K562 (cell line): Measurements from ENCODE around the gene DCAF15. TPM values are rescaled to one million over a fixed set of nuclear protein-coding genes. Genes with fewer than 3 reads are reported as not detected.

Experiments used
- ATAC-seq: fragments of 200-7000 bp; cut with Tn5 transposase; 3 replicates; pipeline ENCODE4 v1.9.1; 2020; ENCODE audit warnings: moderate library complexity
- BruUV-seq: library from RNA; stranded (reverse); fragments of 400-500 nt; replicated peaks from 2 replicates; lab custom pipeline; 2021; lab: Mats Ljungman, UMichigan
- CTCF ChIA-PET: fragments of 300-600 bp; formaldehyde crosslinking; extraction: SDS; loops from one replicate; lab custom pipeline; 2021; ENCODE audit warnings: low intra/inter-chr PET ratio; lab: Yijun Ruan, JAX
- POLR2A ChIA-PET: fragments of 300-600, 350-650 bp; sonication (Branson Sonifier 250); formaldehyde crosslinking; extraction: SDS; loops from one replicate; lab custom pipeline; 2021; ENCODE audit warnings: antibody characterized with exemption, inconsistent platforms; lab: Yijun Ruan, JAX
- DNase-seq, 4 experiments: peaks; one replicate each; pipeline versions ENCODE4 v3.0.0 to v3.0.0-alpha.2; 2011 to 2018; ENCODE audit warnings: low spot score in 3 of 4, mixed read lengths in 3 of 4; ENCODE audit errors: extremely low read depth in 1 of 4
- FAIRE-seq: peaks from 2 replicates; lab custom pipeline; 2011; peaks lifted over from hg19 to GRCh38; lab: Jason Lieb, UNC
- H2AFZ ChIP-seq: 2 replicates; pipeline ENCODE4 v1.6.0; 2011; ENCODE audit warnings: low read depth, low read length, control low read depth, inconsistent platforms
- H3K27ac ChIP-seq: fragments of 200-600 bp; 3 replicates; pipeline ENCODE4 v1.8.0; 2011; ENCODE audit warnings: low read depth, mild to moderate bottlenecking, control low read depth, inconsistent platforms, low read length, moderate library complexity, mixed read lengths; ENCODE audit errors: extremely low read depth
- H3K27me3 ChIP-seq, 2 experiments: fragments of 300-600 bp in 1 of 2; 2 replicates in 1 of 2; 3 replicates in 1 of 2; pipeline versions ENCODE4 v1.6.0 to v1.8.0; 2011; ENCODE audit warnings: inconsistent platforms in 2 of 2, low read length in 2 of 2, mild to moderate bottlenecking in 1 of 2, mixed read lengths in 1 of 2, moderate library complexity in 1 of 2; ENCODE audit not compliant: control insufficient read depth in 2 of 2, insufficient read depth in 2 of 2
- H3K36me3 ChIP-seq: fragments of 300-600 bp; 3 replicates; pipeline ENCODE4 v1.8.0; 2011; ENCODE audit warnings: mild to moderate bottlenecking, low read length, inconsistent platforms; ENCODE audit not compliant: control insufficient read depth, insufficient read depth
- H3K4me1 ChIP-seq, 2 experiments: fragments of 200-600 bp in 1 of 2; replicated peaks in 1 of 2; 2 replicates in 1 of 2; 3 replicates in 1 of 2; pipeline versions ENCODE4 v1.5.1 to v1.8.0; 2011; ENCODE audit warnings: inconsistent platforms in 2 of 2, low read length in 2 of 2, mild to moderate bottlenecking in 1 of 2, mixed read lengths in 1 of 2, moderate library complexity in 1 of 2; ENCODE audit not compliant: control insufficient read depth in 2 of 2, insufficient read depth in 2 of 2
- H3K4me2 ChIP-seq: 2 replicates; pipeline ENCODE4 v1.6.1; 2011; ENCODE audit warnings: low read length, control low read depth, inconsistent platforms, mixed read lengths; ENCODE audit not compliant: insufficient read depth
- H3K4me3 ChIP-seq: fragments of 200-600 bp; sonication (generic), shearing (Covaris generic); 2 replicates; pipeline ENCODE4 v1.5.1; 2016; ENCODE audit warnings: control low read depth, inconsistent platforms
- H3K79me2 ChIP-seq: fragments of 200-600 bp; 3 replicates; pipeline ENCODE4 v1.8.0; 2011; ENCODE audit warnings: low read length, inconsistent platforms; ENCODE audit not compliant: control insufficient read depth, insufficient read depth
- H3K9ac ChIP-seq, 2 experiments: 2 replicates each; pipeline versions ENCODE4 v1.6.0 to v1.6.1; 2011; ENCODE audit warnings: low read depth in 2 of 2, low read length in 2 of 2, control low read depth in 1 of 2, inconsistent platforms in 1 of 2, mild to moderate bottlenecking in 1 of 2, mixed read lengths in 1 of 2; ENCODE audit not compliant: insufficient read depth in 1 of 2
- H3K9me1 ChIP-seq: one replicate; pipeline ENCODE4 v1.6.0; 2011; ENCODE audit warnings: inconsistent platforms, mild to moderate bottlenecking, low read length, moderate library complexity; ENCODE audit not compliant: control insufficient read depth, insufficient read depth
- H3K9me3 ChIP-seq: replicated peaks from 2 replicates; pipeline ENCODE4 v1.5.1; 2011; ENCODE audit warnings: low read depth, low read length, inconsistent platforms; ENCODE audit not compliant: control insufficient read depth, insufficient read depth
- H4K20me1 ChIP-seq: replicated peaks from 2 replicates; pipeline ENCODE4 v1.6.1; 2011; ENCODE audit warnings: low read length, inconsistent platforms, mixed read lengths; ENCODE audit not compliant: control insufficient read depth, insufficient read depth
- RCOR1 ChIP-seq, 2 experiments: IDR thresholded peaks; 2 replicates each; pipeline ENCODE4 v1.6.1; 2012; ENCODE audit warnings: low read depth in 2 of 2, low read length in 2 of 2, borderline replicate concordance in 1 of 2, improper control_type of control experiment in 1 of 2
- STAT6 ChIP-seq: sonication (generic); formaldehyde crosslinking; IDR thresholded peaks from 2 replicates; pipeline ENCODE4 v1.8.1; 2023; ENCODE audit warnings: mild to moderate bottlenecking, missing genetic modification reagents
- TCFL5 ChIP-seq: fragments of 250-450 bp; sonication (Bioruptor Pico); conservative IDR thresholded peaks from 2 replicates; pipeline ENCODE4 v1.6.1; 2021; ENCODE audit warnings: mild to moderate bottlenecking, moderate library complexity, matching md5 sums
- ZNF740 ChIP-seq, 3 experiments: fragments of 200-800 bp in 1 of 3; sonication (Bioruptor generic) in 1 of 3; sonication (generic) in 1 of 3; formaldehyde crosslinking in 1 of 3; IDR thresholded peaks; 2 replicates each; pipeline versions ENCODE4 v1.6.1 to v1.8.0; 2016 to 2022; ENCODE audit warnings: mild to moderate bottlenecking in 2 of 3, missing compliant biosample characterization in 2 of 3, missing genetic modification characterization in 2 of 3, missing genetic modification reagents in 1 of 3
- WGBS: fragments of 100-300 bp; shearing (Covaris generic); methylation state at CpG from one replicate; pipeline ENCODE4 v1.1.6; 2016; ENCODE audit warnings: low coverage, mixed read lengths; ENCODE audit not compliant: insufficient coverage; ENCODE audit errors: missing lambda C conversion rate; 5-methylcytosine and 5-hydroxymethylcytosine counted together
- in situ Hi-C: fragments of 300-500 bp; cut with MboI; formaldehyde crosslinking; loops from 4 replicates; pipeline ENCODE4 v1.15.0; 2018; ENCODE audit warnings: inconsistent platforms, mixed read lengths
- intact Hi-C: fragments of 100-400 bp; cut with micrococcal nuclease; formaldehyde crosslinking; loops from 2 replicates; pipeline ENCODE4 v1.14.2; 2022
- polyA plus RNA-seq, 8 experiments: library from polyadenylated mRNA; depleted of rRNA in 4 of 8; stranded (reverse) in 5 of 8; unstranded in 3 of 8; fragments of >200 nt; fragmentation: Nextera tagmentation in 2 of 8; fragmentation: Illumina TruSeq in 1 of 8; extraction: Ambion mirVana in 2 of 8; extraction: Trizol in 1 of 8; gene quantifications; 2 replicates each; pipeline versions ENCODE4 v1.2.1 to v1.2.3, GENCODE V29; 2011 to 2014; ENCODE audit warnings: inconsistent platforms in 1 of 8, missing spikeins in 1 of 8
- total RNA-seq, 7 experiments: library from RNA; depleted of rRNA in 6 of 7; stranded (reverse); fragments of >200 nt in 6 of 7; fragmentation: Illumina TruSeq in 2 of 7; extraction: Trizol in 2 of 7; gene quantifications; 2 replicates each; pipeline versions ENCODE4 v1.2.1 to v1.2.3, GENCODE V29; 2011 to 2021; ENCODE audit warnings: low replicate concordance in 1 of 7
- TF ChIP-seq, protein P1 (sequence below): fragments of 450-650 bp; formaldehyde crosslinking; conservative IDR thresholded peaks from 2 replicates; pipeline ENCODE4 v1.4.0; 2022; ENCODE audit warnings: mild to moderate bottlenecking, missing genetic modification characterization

DCAF15 gene
- total and polyA plus RNA-seq, 9 of the 15 experiments (the other 6 are each of a cell fraction or from before 2014, with no cell fraction given) = 0.17 to 68.5 (median 27.7) TPM

GRCh38 chr19:13929340-13929739 lies 23.0 kb upstream of the DCAF15 start:
- H2AFZ ChIP-seq = no peak overlapping the region
- ChIA-PET CTCF (no interaction called here), POLR2A (no interaction called here)
- peaks cover 4% of the 10 kb centered on the region for H3K9me1 ChIP-seq
- H3K36me3 ChIP-seq = peaks cover 39% of the 10 kb centered on the region; the same call in 2 of the 3 replicates
- intact Hi-C loops = no loop called here
- TF ChIP-seq TCFL5 (CRISPR knock-in tag) = no peak
- TF ChIP-seq STAT6 (CRISPR knock-in tag) = no peak
- no peak for TF ChIP-seq ZNF740 (CRISPR knock-in tag; IDR thresholded peaks at IDR 0.05)
- TF ChIP-seq ZNF740 (tag; IDR thresholded peaks at IDR 0.05) = no peak
- TF ChIP-seq RCOR1 (IDR thresholded peaks at IDR 0.05; ENCODE audit: borderline replicate concordance in 1 of 2, low read depth in 2 of 2, low read length in 2 of 2) = no peak
- TF ChIP-seq, protein P1, sequence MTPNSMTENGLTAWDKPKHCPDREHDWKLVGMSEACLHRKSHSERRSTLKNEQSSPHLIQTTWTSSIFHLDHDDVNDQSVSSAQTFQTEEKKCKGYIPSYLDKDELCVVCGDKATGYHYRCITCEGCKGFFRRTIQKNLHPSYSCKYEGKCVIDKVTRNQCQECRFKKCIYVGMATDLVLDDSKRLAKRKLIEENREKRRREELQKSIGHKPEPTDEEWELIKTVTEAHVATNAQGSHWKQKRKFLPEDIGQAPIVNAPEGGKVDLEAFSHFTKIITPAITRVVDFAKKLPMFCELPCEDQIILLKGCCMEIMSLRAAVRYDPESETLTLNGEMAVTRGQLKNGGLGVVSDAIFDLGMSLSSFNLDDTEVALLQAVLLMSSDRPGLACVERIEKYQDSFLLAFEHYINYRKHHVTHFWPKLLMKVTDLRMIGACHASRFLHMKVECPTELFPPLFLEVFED (CRISPR knock-in tag) = no peak
- in situ Hi-C loops = no loop called here
- ATAC-seq (no peak), FAIRE-seq (no peak), DNase-seq (peak in 2 of 4 experiments; percentile 10 to 13)
- H3K4me2 ChIP-seq = no peak overlapping the region
- no peaks in the 10 kb centered on the region for H3K9me3 ChIP-seq
- no peak overlapping the region for H3K4me3 ChIP-seq
- BruUV-seq = no TSS peak
- H4K20me1 ChIP-seq = no peaks in the 10 kb centered on the region
- peaks cover 0 to 36% of the 10 kb centered on the region in 2 experiments; a peak in 2 of 5 replicates for H3K4me1 ChIP-seq
- 90% methylated on average over 10 of the region's 12 CpGs for WGBS
- no peak overlapping the region for H3K27ac ChIP-seq
- no peak overlapping the region for H3K9ac ChIP-seq
- no peaks in the 10 kb centered on the region for H3K79me2 ChIP-seq
- no peaks in the 10 kb centered on the region; a peak in 1 of 5 replicates for H3K27me3 ChIP-seq
